ENCODE results near the gene DFFB. TPM values are rescaled to one million over a fixed set of nuclear protein-coding genes. Genes with fewer than 3 reads are reported as not detected.

The DFFB gene
- polyA plus RNA-seq, 3 donors = 5.9 to 14.7 (median 6.6) TPM

Other genes with a start within 250 kb of the DFFB start
- 1 to 10 TPM in 2 of 3 donors, under 1 TPM in 1; 0.39 to 3.8 (median 1.2) TPM for gene MEGF6, start 246.0 kb upstream of the DFFB start, polyA plus RNA-seq
- 10 to 100 TPM; 16.1 to 19.7 (median 18.5) TPM for gene TPRG1L, start 232.5 kb upstream of the DFFB start, polyA plus RNA-seq
- 10 to 100 TPM; 26.1 to 64.9 (median 33.2) TPM for gene WRAP73, start 207.4 kb upstream of the DFFB start, polyA plus RNA-seq
- gene TP73, start 205.0 kb upstream of the DFFB start, polyA plus RNA-seq = under 1 TPM in 2 of 3 donors, not detected in 1; 0.21 to 0.42 TPM
- not detected for gene CCDC27, start 105.0 kb upstream of the DFFB start, polyA plus RNA-seq
- 1 to 10 TPM; 1.1 to 2.7 (median 1.4) TPM for gene SMIM1, start 84.7 kb upstream of the DFFB start, polyA plus RNA-seq
- gene LRRC47, start 61.0 kb upstream of the DFFB start, polyA plus RNA-seq = 10 to 100 TPM; 17.8 to 24.8 (median 18.0) TPM
- 10 to 100 TPM in 2 of 3 donors, 1 to 10 TPM in 1; 8.3 to 25.1 (median 13.0) TPM for gene CEP104, start 265 bp upstream of the DFFB start, polyA plus RNA-seq
- gene C1orf174, start 42.8 kb downstream of the DFFB start, polyA plus RNA-seq = 10 to 100 TPM; 19.1 to 46.0 (median 21.3) TPM

Data from CD14-positive monocyte (primary cell).